Chondrocyte (in vitro differentiated cells): ENCODE measurements around the gene RGS19. TPM values are rescaled to one million over a fixed set of nuclear protein-coding genes. Genes with fewer than 3 reads are reported as not detected.

Experiments used
- DNase-seq: peaks from one replicate; pipeline ENCODE4 v3.0.0; 2021; ENCODE audit warnings: mixed read lengths, low spot score
- H3K27ac Mint-ChIP-seq: one replicate; pipeline ENCODE4 v1.8.0; 2021; ENCODE audit warnings: mild to moderate bottlenecking, moderate library complexity, mixed read lengths; ENCODE audit not compliant: unreplicated experiment
- H3K27me3 Mint-ChIP-seq: 2 replicates; pipeline ENCODE4 v1.8.0; 2021; ENCODE audit warnings: low read depth, mixed read lengths
- H3K36me3 Mint-ChIP-seq: 2 replicates; pipeline ENCODE4 v1.8.0; 2021; ENCODE audit warnings: low read depth, mixed read lengths
- H3K4me1 Mint-ChIP-seq: 2 replicates; pipeline ENCODE4 v1.8.0; 2021; ENCODE audit warnings: low read depth, mild to moderate bottlenecking, mixed read lengths
- H3K4me3 Mint-ChIP-seq: one replicate; pipeline ENCODE4 v1.8.0; 2021; ENCODE audit warnings: mild to moderate bottlenecking, moderate library complexity, mixed read lengths; ENCODE audit not compliant: unreplicated experiment
- H3K9me3 Mint-ChIP-seq: 2 replicates; pipeline ENCODE4 v1.8.0; 2021; ENCODE audit warnings: low read depth, mixed read lengths
- CTCF ChIP-seq: fragments of 200-600 bp; sonication (generic); IDR thresholded peaks from 2 replicates; pipeline ENCODE4 v1.5.0; 2021; ENCODE audit warnings: antibody characterized with exemption, mild to moderate bottlenecking, moderate library complexity
- total RNA-seq: library from RNA; stranded (reverse); gene quantifications from 3 replicates; pipeline ENCODE4 v1.2.1, GENCODE V29; 2021

RGS19 gene
- total RNA-seq, 1 donor from 2014 or later, result 18.1 TPM

- Mint-ChIP-seq H3K4me1 (peaks cover 37% of the 10 kb centered on the region), H3K36me3 (no peaks in the 10 kb centered on the region), H3K9me3 (no peaks in the 10 kb centered on the region), H3K27me3 (peaks cover 1% of the 10 kb centered on the region), H3K4me3 (peak overlapping the region; percentile 22), H3K27ac (no peak overlapping the region)
- no peak for DNase-seq
- no peak for TF ChIP-seq CTCF
These were observed 26.1 kb downstream of the RGS19 start for GRCh38 chr20:64052987-64053840.

GRCh38 chr20:64052326-64052722 lies 27.0 kb downstream of the RGS19 start:
- Mint-ChIP-seq H3K36me3 (no peaks in the 10 kb centered on the region), H3K4me3 (no peak overlapping the region), H3K27me3 (peaks cover 1% of the 10 kb centered on the region), H3K27ac (no peak overlapping the region), H3K9me3 (no peaks in the 10 kb centered on the region), H3K4me1 (peaks cover 28% of the 10 kb centered on the region)
- no peak for TF ChIP-seq CTCF
- no peak for DNase-seq

GRCh38 chr20:64051561-64052325 lies 27.6 kb downstream of the RGS19 start:
- Mint-ChIP-seq H3K4me1 (peaks cover 26% of the 10 kb centered on the region), H3K27ac (no peak overlapping the region), H3K4me3 (no peak overlapping the region), H3K9me3 (no peaks in the 10 kb centered on the region), H3K36me3 (no peaks in the 10 kb centered on the region), H3K27me3 (peaks cover 1% of the 10 kb centered on the region)
- TF ChIP-seq CTCF, result no peak
- no peak for DNase-seq

- Mint-ChIP-seq H3K4me1 (peaks cover 26% of the 10 kb centered on the region), H3K4me3 (no peak overlapping the region), H3K9me3 (no peaks in the 10 kb centered on the region), H3K36me3 (no peaks in the 10 kb centered on the region), H3K27me3 (peaks cover 1% of the 10 kb centered on the region), H3K27ac (no peak overlapping the region)
- TF ChIP-seq CTCF, result no peak
- no peak for DNase-seq
These were observed 28.3 kb downstream of the RGS19 start for GRCh38 chr20:64051033-64051452.

- Mint-ChIP-seq H3K36me3 (no peaks in the 10 kb centered on the region), H3K9me3 (no peaks in the 10 kb centered on the region), H3K4me1 (peaks cover 26% of the 10 kb centered on the region), H3K27ac (no peak overlapping the region), H3K4me3 (no peak overlapping the region), H3K27me3 (peaks cover 1% of the 10 kb centered on the region)
- TF ChIP-seq CTCF, result no peak
- DNase-seq, result no peak
These were observed 28.9 kb downstream of the RGS19 start for GRCh38 chr20:64050261-64051032.
